Activated CD4-positive, alpha-beta T cell treated with anti-CD3 and anti-CD28 coated beads for 36 hours (primary cell): ENCODE measurements around the gene TGFBR1. TPM values are rescaled to one million over a fixed set of nuclear protein-coding genes. Genes with fewer than 3 reads are reported as not detected.
A peak's percentile ranks its signal among the peaks of the same experiment; 100 is the strongest.

Source experiments
- ATAC-seq: fragments of 200-7000 bp; cut with Tn5 transposase; one replicate; pipeline ENCODE4 v1.10.0; 2021; ENCODE audit warnings: mild to moderate bottlenecking, moderate library complexity
- CTCF ChIA-PET: fragments of 350-600 bp; sonication (Branson Sonifier 250); formaldehyde crosslinking; loops from one replicate; lab custom pipeline; 2021; ENCODE audit warnings: antibody characterized with exemption; lab: Charles Lee
- POLR2A ChIA-PET: fragments of 350-600 bp; sonication (Branson Sonifier 250); formaldehyde crosslinking; loops from one replicate; lab custom pipeline; 2021; ENCODE audit warnings: antibody characterized with exemption, inconsistent platforms; lab: Charles Lee
- DNase-seq: peaks from one replicate; pipeline ENCODE4 v3.0.0-alpha.2; 2020
- H3K27ac Mint-ChIP-seq: one replicate; pipeline ENCODE4 v1.8.0; 2021; ENCODE audit warnings: mixed read lengths
- H3K27me3 Mint-ChIP-seq: one replicate; pipeline ENCODE4 v1.8.0; 2021; ENCODE audit warnings: mixed read lengths
- H3K36me3 Mint-ChIP-seq: one replicate; pipeline ENCODE4 v1.8.0; 2021; ENCODE audit warnings: low read depth, mixed read lengths
- H3K4me1 Mint-ChIP-seq: one replicate; pipeline ENCODE4 v1.8.0; 2021; ENCODE audit warnings: mixed read lengths
- H3K4me3 Mint-ChIP-seq: one replicate; pipeline ENCODE4 v1.8.0; 2021; ENCODE audit warnings: mild to moderate bottlenecking, moderate library complexity, mixed read lengths
- H3K9me3 Mint-ChIP-seq: one replicate; pipeline ENCODE4 v1.8.0; 2021; ENCODE audit warnings: low read depth, mixed read lengths
- intact Hi-C, 2 experiments: fragments of 100-400 bp; cut with DNase I in 1 of 2; cut with micrococcal nuclease in 1 of 2; formaldehyde crosslinking; loops; one replicate each; pipeline versions ENCODE4 v1.14.2 to v1.15.1; 2022 to 2024; cut with DNase I, micrococcal nuclease
- total RNA-seq, 2 experiments: library from RNA; stranded (reverse); gene quantifications; one replicate each; pipeline ENCODE4 v1.2.3, GENCODE V29; 2021

Gene TGFBR1
- total RNA-seq, 2 experiments from 2014 or later = 18.6 to 19.3 TPM

DNA sequence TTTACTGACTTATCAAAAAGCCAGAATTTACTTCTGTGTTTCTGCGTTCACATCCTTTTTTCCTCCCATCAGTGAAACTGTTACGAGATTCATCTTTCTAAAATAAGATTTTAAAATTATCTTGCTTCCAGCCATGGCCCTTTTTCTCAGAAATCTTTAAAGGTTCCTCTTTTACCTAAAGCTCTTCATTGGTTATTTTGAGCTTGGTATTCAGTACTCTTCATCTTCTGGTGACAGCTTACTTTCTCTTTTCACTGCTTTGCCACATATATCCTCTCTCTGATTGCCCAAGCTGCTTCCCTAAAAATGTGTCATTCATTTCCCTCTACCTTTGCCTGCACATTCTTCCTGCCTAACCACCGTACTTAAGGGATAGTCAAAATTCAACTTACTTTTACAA, 32.3 kb downstream of the TGFBR1 start:
- ChIA-PET POLR2A (no interaction called here), CTCF (interaction anchor here (0.9 to 9.7 kb wide), 8 partner anchors 9 to 288 kb away, joined by 3 to 122 read pairs (median 6); partner anchors contain the start of gene TGFBR1)
- Mint-ChIP-seq H3K4me3 (no peak overlapping the region), H3K4me1 (peaks cover 57% of the 10 kb centered on the region), H3K27me3 (no peaks in the 10 kb centered on the region), H3K27ac (peak overlapping the region; percentile 32), H3K9me3 (no peaks in the 10 kb centered on the region), H3K36me3 (peaks cover 15% of the 10 kb centered on the region)
- ATAC-seq = no peak
- intact Hi-C loops = no loop called here
- no peak for DNase-seq

DNA sequence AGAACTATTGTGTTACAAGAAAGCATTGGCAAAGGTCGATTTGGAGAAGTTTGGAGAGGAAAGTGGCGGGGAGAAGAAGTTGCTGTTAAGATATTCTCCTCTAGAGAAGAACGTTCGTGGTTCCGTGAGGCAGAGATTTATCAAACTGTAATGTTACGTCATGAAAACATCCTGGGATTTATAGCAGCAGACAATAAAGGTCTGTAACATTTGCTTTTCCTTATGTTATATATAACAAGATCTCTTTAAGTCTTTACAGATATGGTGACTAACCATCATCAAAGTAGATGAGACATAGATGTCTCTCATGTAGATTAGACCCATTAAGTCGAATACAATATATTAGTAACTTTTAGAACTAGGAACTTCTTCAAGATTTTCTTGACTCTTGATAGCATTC, 33.0 kb downstream of the TGFBR1 start:
- peaks cover 11% of the 10 kb centered on the region for H3K36me3 Mint-ChIP-seq
- POLR2A ChIA-PET = no interaction called here
- H3K27ac Mint-ChIP-seq = no peak overlapping the region
- intact Hi-C loops = no loop called here
- no peaks in the 10 kb centered on the region for H3K27me3 Mint-ChIP-seq
- DNase-seq (no peak), ATAC-seq (no peak)
- no peak overlapping the region for H3K4me3 Mint-ChIP-seq
- peaks cover 55% of the 10 kb centered on the region for H3K4me1 Mint-ChIP-seq
- H3K9me3 Mint-ChIP-seq = no peaks in the 10 kb centered on the region
- CTCF ChIA-PET = interaction anchor here (0.7 to 9.7 kb wide), 11 partner anchors 10 to 289 kb away, joined by 3 to 122 read pairs (median 6); partner anchors contain the start of gene TGFBR1

DNA sequence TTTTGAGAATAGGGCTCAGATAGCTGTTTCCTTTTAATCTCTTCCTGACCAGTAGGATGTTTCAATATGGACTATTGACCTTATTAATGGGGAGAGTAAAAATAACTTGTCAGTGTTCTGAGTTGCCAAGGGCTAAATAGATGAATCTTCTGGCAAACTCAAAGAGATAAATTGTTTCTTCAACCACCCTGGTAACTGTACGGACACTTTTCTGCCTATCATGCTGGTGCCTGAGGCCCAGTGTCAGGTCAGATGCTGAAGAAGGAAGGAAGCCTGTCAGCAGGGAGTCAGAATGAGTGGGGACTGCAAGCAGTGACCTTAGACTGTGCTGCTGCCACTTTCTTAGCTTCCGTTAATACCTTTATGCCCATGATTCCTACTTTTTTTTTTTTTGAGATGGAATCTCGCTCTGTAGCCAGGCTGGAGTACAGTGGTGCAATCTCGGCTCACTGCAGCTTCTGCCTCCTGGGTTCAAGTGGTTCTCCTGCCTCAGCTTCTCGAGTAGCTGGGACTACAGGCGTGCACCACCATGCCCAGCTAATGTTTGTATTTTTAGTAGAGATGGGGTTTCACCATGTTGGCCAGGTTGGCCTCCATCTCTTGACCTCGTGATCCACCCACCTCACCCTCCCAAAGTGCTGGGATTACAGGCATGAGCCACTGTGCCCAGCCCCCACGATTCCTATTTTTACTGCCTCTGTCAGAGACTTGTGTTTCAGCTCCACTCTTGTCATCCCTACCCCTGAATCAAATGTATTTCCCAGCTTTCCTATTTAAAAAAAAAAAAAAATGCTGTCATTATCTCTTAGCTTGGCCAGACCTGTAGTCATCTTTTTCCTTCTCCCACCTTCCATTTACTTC, 33.7 kb downstream of the TGFBR1 start:
- Mint-ChIP-seq H3K27me3 (no peaks in the 10 kb centered on the region), H3K9me3 (no peaks in the 10 kb centered on the region), H3K4me3 (no peak overlapping the region), H3K27ac (no peak overlapping the region), H3K36me3 (peaks cover 13% of the 10 kb centered on the region), H3K4me1 (peaks cover 48% of the 10 kb centered on the region)
- POLR2A ChIA-PET = no interaction called here
- CTCF ChIA-PET = interaction anchor here (0.6 to 9.7 kb wide), 15 partner anchors 10 to 290 kb away, joined by 3 to 122 read pairs (median 7); partner anchors contain the start of gene TGFBR1
- intact Hi-C loops = no loop called here
- ATAC-seq (no peak), DNase-seq (no peak)

DNA sequence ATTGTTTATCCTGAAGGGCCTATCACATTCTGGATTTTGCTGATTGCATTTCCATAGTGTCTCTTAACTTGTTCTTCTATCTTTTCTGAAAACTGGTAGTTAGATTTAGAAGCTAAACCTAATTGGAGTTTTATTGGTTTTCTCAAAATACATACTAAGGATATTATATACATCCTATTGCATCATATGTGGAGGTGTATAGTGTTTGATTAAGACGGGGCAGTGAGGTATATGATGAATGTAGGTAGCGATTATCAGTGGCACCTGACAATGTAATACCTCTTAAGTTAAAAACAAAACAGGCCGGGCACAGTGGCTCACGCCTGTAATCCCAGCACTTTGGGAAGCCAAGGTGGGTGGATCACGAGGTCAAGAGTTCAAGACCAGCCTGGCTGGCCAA, 35.0 kb downstream of the TGFBR1 start:
- Mint-ChIP-seq H3K27ac (no peak overlapping the region), H3K4me1 (peaks cover 41% of the 10 kb centered on the region), H3K27me3 (no peaks in the 10 kb centered on the region), H3K9me3 (no peaks in the 10 kb centered on the region), H3K4me3 (no peak overlapping the region), H3K36me3 (peaks cover 17% of the 10 kb centered on the region)
- intact Hi-C loops = loop anchor here (1.0 to 2.0 kb wide), 4 partner anchors 140 to 292 kb away; no protein-coding TSS in a partner anchor
- CTCF ChIA-PET = interaction anchor here (1.0 to 9.7 kb wide), 18 partner anchors 8 to 291 kb away, joined by 3 to 122 read pairs (median 8); partner anchors contain the start of gene TGFBR1
- POLR2A ChIA-PET = no interaction called here
- DNase-seq = no peak
- no peak for ATAC-seq

DNA sequence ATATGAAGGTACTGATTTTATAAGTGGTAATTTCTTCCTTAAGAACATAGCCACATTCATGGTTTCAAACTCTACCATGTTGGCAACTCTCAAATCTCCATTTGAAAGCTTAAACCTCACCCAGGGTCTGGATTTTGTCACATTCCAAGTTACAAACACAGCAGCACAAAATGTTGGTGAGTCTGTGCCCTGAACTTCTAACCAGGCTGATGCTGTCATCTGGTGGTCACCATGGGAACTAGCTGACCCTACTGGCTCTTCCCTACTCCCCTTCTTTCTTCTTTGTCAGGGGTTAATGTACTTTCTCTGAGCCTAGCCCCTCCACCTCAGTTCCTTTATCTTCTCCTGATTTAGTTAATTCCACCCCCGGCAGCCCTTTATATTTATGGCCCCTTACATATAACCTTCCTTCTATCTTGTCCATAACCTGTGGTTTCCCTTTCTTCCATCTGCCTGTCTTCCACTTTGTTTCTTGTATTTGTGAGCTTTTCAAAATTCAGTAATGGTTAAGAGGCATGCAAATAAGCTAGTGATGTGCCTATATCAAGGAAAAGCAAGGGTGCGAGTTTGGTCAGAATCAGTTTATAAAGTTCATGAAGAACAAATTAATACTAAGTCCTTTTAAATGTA, 35.9 kb downstream of the TGFBR1 start:
- DNase-seq (peak; percentile 64), ATAC-seq (peak; percentile 74)
- Mint-ChIP-seq H3K9me3 (no peaks in the 10 kb centered on the region), H3K27ac (no peak overlapping the region), H3K4me3 (no peak overlapping the region), H3K4me1 (peaks cover 31% of the 10 kb centered on the region), H3K27me3 (no peaks in the 10 kb centered on the region), H3K36me3 (peaks cover 26% of the 10 kb centered on the region)
- ChIA-PET CTCF (interaction anchor here (0.8 to 9.7 kb wide), 35 partner anchors 9 to 292 kb away, joined by 3 to 122 read pairs (median 4); partner anchors contain the start of gene TGFBR1), POLR2A (interaction anchor here (0.5 kb wide), 1 partner anchor 193 kb away, joined by 3 read pairs; no protein-coding TSS in a partner anchor)
- intact Hi-C loops = loop anchor here (1.0 to 2.0 kb wide), 4 partner anchors 140 to 292 kb away; no protein-coding TSS in a partner anchor

DNA sequence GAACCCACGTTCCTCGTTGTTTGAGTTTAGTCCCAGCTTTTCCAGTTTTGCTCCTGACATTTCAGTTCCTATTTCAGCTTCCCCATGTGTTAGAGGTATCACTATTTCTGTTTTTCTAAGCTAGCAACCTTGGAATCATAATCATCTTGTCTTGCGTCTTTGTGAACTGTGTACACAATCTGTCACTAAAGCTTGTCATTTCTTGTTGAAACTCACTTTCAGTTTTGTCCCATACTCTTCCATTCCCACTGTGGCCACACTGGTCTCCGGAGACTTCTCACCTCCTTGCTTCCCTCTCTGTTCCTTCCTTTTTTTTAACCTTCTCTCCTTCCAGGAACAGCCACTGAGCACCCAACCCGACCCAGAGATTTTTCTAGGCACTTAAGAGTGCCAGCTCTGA, 36.9 kb downstream of the TGFBR1 start:
- DNase-seq (no peak), ATAC-seq (no peak)
- Mint-ChIP-seq H3K27ac (no peak overlapping the region), H3K4me3 (no peak overlapping the region), H3K27me3 (no peaks in the 10 kb centered on the region), H3K4me1 (peaks cover 21% of the 10 kb centered on the region), H3K36me3 (peaks cover 32% of the 10 kb centered on the region), H3K9me3 (no peaks in the 10 kb centered on the region)
- intact Hi-C loops = loop anchor here in 1 of 2 experiments (2.0 kb wide), 1 partner anchor 293 kb away; no protein-coding TSS in a partner anchor
- POLR2A ChIA-PET = interaction anchor here (0.8 kb wide), 1 partner anchor 23 kb away, joined by 3 read pairs; no protein-coding TSS in a partner anchor
- CTCF ChIA-PET = interaction anchor here (1.0 to 9.7 kb wide), 20 partner anchors 8 to 293 kb away, joined by 3 to 122 read pairs (median 4); no protein-coding TSS in a partner anchor

GRCh38 chr9:99142275-99142674, 37.4 kb downstream of the TGFBR1 start:
- Mint-ChIP-seq H3K27me3 (no peaks in the 10 kb centered on the region), H3K9me3 (no peaks in the 10 kb centered on the region), H3K27ac (no peak overlapping the region), H3K4me3 (no peak overlapping the region), H3K4me1 (peaks cover 19% of the 10 kb centered on the region), H3K36me3 (peaks cover 34% of the 10 kb centered on the region)
- CTCF ChIA-PET = interaction anchor here (1.1 to 9.7 kb wide), 10 partner anchors 8 to 293 kb away, joined by 3 to 122 read pairs (median 21); no protein-coding TSS in a partner anchor
- no peak for DNase-seq
- intact Hi-C loops = no loop called here
- no peak for ATAC-seq
- POLR2A ChIA-PET = interaction anchor here (0.8 to 1.1 kb wide), 2 partner anchors 23 to 37 kb away, joined by 3 read pairs; partner anchors contain the start of gene TGFBR1

- Mint-ChIP-seq H3K27me3 (no peaks in the 10 kb centered on the region), H3K4me3 (no peak overlapping the region), H3K4me1 (peaks cover 12% of the 10 kb centered on the region), H3K27ac (no peak overlapping the region), H3K36me3 (peaks cover 32% of the 10 kb centered on the region), H3K9me3 (no peaks in the 10 kb centered on the region)
- ChIA-PET CTCF (interaction anchor here (0.6 to 7.3 kb wide), 3 partner anchors 121 to 168 kb away, joined by 3 to 122 read pairs (median 62); no protein-coding TSS in a partner anchor), POLR2A (interaction anchor here (0.6 to 1.1 kb wide), 2 partner anchors 17 to 39 kb away, joined by 3 to 5 read pairs; partner anchors contain the start of gene TGFBR1)
- intact Hi-C loops = no loop called here
- no peak for ATAC-seq
- no peak for DNase-seq
Measured at GRCh38 chr9:99143655-99144054, 38.7 kb downstream of the TGFBR1 start.

GRCh38 chr9:99144966-99145365, 40.1 kb downstream of the TGFBR1 start:
- no peak for ATAC-seq
- no peak overlapping the region for H3K27ac Mint-ChIP-seq
- intact Hi-C loops = no loop called here
- no peak for DNase-seq
- peaks cover 37% of the 10 kb centered on the region for H3K36me3 Mint-ChIP-seq
- CTCF ChIA-PET = interaction anchor here (0.6 kb wide), 1 partner anchor 508 kb away, joined by 3 read pairs; no protein-coding TSS in a partner anchor
- H3K27me3 Mint-ChIP-seq = no peaks in the 10 kb centered on the region
- peaks cover 14% of the 10 kb centered on the region for H3K4me1 Mint-ChIP-seq
- no peaks in the 10 kb centered on the region for H3K9me3 Mint-ChIP-seq
- H3K4me3 Mint-ChIP-seq = no peak overlapping the region
- POLR2A ChIA-PET = no interaction called here

- H3K4me3 Mint-ChIP-seq = no peak overlapping the region
- ChIA-PET CTCF (interaction anchor here (0.7 to 1.3 kb wide), 3 partner anchors 17 to 298 kb away, joined by 3 to 4 read pairs (median 3); no protein-coding TSS in a partner anchor), POLR2A (interaction anchor here (0.6 kb wide), 1 partner anchor 1588 kb away, joined by 4 read pairs; no protein-coding TSS in a partner anchor)
- H3K27ac Mint-ChIP-seq = no peak overlapping the region
- intact Hi-C loops = no loop called here
- H3K36me3 Mint-ChIP-seq = peaks cover 34% of the 10 kb centered on the region
- ATAC-seq (no peak), DNase-seq (no peak)
- H3K27me3 Mint-ChIP-seq = no peaks in the 10 kb centered on the region
- H3K4me1 Mint-ChIP-seq = peaks cover 18% of the 10 kb centered on the region
- H3K9me3 Mint-ChIP-seq = no peaks in the 10 kb centered on the region
Measured at GRCh38 chr9:99146574-99146973, 41.7 kb downstream of the TGFBR1 start.
